SH-SY5Y (cell line): ENCODE data around the gene NR2F1-AS1.

Source experiments
- GATA2 ChIP-seq: IDR thresholded peaks from 2 replicates; pipeline ENCODE4 v1.6.1; 2011; ENCODE audit warnings: mild to moderate bottlenecking, low read depth, low read length
- GATA3 ChIP-seq: IDR thresholded peaks from 2 replicates; pipeline ENCODE4 v1.6.1; 2011; ENCODE audit warnings: low read depth, mild to moderate bottlenecking, low read length, moderate library complexity

The NR2F1-AS1 gene

DNA sequence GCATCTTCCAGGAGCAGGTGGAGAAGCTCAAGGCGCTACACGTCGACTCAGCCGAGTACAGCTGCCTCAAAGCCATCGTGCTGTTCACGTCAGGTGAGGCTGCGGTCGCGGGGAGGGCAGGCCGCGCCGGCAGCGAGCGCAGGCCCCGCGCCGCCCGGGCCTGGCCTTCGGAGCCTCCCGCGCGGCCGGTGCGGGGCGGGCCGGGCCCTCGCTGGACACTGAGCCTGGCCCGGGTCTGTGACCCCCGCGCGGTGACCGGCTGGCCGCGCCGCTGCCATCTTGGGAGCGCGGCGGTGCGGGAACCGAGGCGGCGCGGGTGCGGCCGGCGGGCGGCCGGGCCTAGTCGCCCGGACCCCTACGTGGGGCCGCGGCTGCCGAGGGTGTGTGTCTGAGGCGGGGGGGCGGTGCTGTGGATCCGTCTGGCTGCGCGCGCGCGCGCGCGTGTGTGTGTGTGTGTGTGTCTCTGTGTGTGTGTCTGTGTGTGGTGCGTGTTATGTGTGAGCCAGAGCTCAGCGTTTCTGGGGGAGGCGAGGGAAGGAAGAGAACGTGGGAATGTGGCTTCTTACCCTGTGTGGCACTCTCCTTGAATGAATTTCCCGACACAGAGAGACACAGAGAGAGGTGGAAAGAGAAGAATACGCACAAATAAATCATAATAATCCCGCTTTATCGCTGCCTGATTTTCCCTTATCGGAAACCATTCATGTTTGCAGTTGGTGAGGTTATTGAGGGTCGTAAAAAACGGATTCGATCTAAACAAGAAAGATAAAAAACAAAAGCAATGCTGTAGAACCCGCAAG is 7.5 kb upstream of the NR2F1-AS1 start:
- TF ChIP-seq GATA2, result no peak
- TF ChIP-seq GATA3, result no peak

DNA sequence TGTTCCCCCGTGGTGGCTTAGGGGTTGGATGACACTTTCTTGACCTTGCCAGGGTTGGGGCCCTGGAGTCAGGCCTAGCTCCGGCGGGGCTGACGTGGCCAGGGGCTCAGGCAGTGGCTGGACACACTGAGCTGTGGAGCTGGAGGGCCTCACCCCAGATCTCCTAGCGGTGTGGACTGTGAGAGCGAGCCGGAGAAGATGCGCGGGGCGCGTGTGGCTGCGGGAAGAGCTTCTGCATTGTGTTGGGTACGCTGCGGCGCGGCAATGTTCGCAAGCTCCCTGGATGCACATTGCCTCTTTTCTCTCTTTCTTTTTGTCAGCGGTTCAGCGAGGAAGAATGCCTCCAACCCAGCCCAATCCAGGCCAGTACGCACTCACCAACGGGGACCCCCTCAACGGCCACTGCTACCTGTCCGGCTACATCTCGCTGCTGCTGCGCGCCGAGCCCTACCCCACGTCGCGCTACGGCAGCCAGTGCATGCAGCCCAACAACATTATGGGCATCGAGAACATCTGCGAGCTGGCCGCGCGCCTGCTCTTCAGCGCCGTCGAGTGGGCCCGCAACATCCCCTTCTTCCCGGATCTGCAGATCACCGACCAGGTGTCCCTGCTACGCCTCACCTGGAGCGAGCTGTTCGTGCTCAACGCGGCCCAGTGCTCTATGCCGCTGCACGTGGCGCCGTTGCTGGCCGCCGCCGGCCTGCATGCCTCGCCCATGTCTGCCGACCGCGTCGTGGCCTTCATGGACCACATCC is 6.8 kb upstream of the NR2F1-AS1 start:
- TF ChIP-seq GATA2 (no peak), GATA3 (no peak)

GRCh38 chr5:93586736-93587596 is 5.9 kb upstream of the NR2F1-AS1 start:
- TF ChIP-seq GATA3, result no peak
- TF ChIP-seq GATA2, result no peak

GRCh38 chr5:93585767-93586385 is 4.9 kb upstream of the NR2F1-AS1 start:
- TF ChIP-seq GATA2, result no peak
- no peak for TF ChIP-seq GATA3

DNA sequence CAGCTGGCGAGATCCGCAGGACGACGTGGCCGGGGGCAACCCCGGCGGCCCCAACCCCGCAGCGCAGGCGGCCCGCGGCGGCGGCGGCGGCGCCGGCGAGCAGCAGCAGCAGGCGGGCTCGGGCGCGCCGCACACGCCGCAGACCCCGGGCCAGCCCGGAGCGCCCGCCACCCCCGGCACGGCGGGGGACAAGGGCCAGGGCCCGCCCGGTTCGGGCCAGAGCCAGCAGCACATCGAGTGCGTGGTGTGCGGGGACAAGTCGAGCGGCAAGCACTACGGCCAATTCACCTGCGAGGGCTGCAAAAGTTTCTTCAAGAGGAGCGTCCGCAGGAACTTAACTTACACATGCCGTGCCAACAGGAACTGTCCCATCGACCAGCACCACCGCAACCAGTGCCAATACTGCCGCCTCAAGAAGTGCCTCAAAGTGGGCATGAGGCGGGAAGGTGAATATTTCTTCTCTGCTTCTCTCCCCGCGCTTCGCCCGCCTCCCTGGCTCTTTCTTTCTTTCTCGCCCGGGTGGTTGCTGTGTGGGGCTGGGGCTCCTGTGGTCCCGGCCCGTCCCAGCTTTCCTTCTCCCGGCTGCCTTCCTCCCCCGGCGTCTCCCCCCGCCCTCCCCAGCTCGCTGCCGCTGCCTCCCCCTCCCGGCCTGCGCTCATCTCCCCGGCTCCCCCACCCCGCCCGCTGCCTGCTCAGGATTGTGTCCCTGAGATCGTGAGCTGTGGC is 4.2 kb upstream of the NR2F1-AS1 start:
- TF ChIP-seq GATA3 (no peak), GATA2 (no peak)

DNA sequence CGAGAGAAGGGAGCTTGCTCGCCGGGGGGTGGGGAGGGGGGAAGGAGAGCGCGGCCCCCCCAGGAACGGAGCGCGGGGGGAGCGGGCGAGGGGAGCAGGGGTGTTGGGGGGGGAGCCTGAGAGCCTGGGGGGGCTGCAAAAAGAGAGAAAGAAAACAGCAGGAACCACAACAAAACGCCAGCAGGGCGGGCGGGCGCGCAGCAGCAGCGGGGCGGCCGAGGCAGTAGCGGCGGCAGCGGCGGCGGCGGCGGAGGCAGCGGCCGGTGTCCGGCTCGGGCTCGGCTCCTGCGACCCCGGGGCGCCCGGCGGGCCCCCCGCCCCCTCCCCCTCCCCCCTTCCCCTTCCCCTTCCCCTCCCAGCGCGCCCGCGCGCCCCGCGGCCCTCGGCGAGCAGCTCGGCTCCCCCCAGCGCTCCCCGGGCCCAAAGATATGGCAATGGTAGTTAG is 3.6 kb upstream of the NR2F1-AS1 start:
- TF ChIP-seq GATA2, result no peak
- no peak for TF ChIP-seq GATA3

GRCh38 chr5:93583768-93584595 is 3.0 kb upstream of the NR2F1-AS1 start:
- TF ChIP-seq GATA2 (no peak), GATA3 (no peak)

DNA sequence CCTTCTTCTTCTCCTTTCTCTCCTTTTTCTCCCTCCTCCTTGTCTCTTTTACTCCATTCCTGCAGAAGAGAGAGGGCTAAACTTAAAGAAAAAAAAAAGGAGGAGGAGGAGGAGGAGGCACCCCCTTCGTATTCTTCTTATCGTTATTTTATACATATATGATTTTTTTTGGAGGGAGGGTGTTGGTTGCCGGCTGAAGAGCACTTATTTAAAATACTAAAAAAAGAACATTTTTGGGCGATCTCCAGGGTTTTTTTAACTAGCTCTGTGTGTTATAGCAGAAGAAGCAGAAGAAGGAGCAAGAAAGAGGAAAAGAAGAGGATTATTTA is 2.4 kb upstream of the NR2F1-AS1 start:
- TF ChIP-seq GATA2 (no peak), GATA3 (no peak)

GRCh38 chr5:93582677-93583438 is 1.8 kb upstream of the NR2F1-AS1 start, which contains the start of gene NR2F1:
NR2F1 (plus strand) TSS chr5:93583222; CDS start chr5:93585024, 1,802 bp downstream.
- TF ChIP-seq GATA2, result peak; percentile 9; the same call in 1 of the 2 replicates
- no peak for TF ChIP-seq GATA3

DNA sequence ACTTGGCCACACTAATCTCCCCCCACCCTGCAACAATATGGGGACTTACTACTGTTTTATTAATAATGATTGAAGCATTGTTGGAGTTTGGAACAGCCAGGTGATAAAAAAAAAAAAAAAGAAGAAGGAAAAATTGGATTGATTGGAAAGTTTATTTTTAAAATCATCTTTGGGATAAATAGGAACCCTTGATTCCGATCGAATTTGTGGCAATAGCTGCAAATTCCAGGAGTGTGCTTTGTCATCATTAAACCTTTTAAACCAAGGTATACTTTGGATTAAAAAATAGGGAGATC is 1.1 kb upstream of the NR2F1-AS1 start:
- no peak for TF ChIP-seq GATA2
- TF ChIP-seq GATA3, result no peak

GRCh38 chr5:93580063-93580926 is 724 bp downstream of the NR2F1-AS1 start:
- TF ChIP-seq GATA2 (no peak), GATA3 (no peak)
